CD1c-positive myeloid dendritic cell (primary cell): ENCODE data around the gene NOP10.
"Not testable (repeated sequence)": the region's sequence is repeated elsewhere in the genome, so short reads cannot be mapped to it uniquely, and the experiment has no call there.

ENCODE experiments used
- DNase-seq: peaks from one replicate; pipeline ENCODE4 v3.0.0-alpha.2; 2016; ENCODE audit errors: extremely low spot score

Gene NOP10

DNA sequence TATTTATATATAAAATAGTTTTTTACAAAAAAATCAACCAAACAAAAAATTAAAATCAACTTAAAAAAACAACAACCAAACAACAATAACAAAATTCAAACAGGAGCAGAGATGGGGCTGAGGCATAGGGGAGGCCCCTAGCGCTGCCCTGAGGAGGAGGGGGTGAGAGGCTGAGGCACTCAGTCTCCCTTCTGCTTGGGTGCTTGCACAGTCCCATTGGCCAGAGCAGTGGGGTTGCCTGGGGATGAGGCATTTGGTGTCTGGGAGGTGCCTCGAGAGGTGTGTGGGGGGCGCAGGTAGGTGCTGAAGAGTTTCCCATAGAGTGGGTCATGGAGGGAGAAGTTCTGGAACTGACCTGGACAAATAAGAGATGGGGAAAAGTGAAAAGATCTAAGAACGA lies 16.0 kb upstream of the NOP10 start:
- no peak for DNase-seq

DNA sequence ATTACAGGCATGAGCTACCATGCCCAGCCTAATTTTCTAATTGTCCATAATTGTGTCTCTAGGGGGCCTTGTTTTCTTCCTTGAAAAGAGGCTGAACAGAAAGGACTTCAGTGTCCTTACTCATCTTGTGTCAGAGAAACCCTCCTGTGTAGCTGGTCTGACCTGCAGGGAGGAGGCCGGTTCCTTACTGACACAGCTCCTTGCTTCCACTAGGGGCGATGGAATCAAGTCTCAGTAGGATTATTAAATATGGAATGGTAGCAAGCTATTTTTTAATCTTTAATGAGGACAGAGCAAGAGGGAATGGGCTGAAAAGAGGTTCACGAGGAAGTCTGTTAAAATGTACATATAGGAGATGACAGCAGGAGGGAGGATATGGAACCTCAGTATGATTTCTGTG lies 15.4 kb upstream of the NOP10 start:
- DNase-seq: no peak

DNA sequence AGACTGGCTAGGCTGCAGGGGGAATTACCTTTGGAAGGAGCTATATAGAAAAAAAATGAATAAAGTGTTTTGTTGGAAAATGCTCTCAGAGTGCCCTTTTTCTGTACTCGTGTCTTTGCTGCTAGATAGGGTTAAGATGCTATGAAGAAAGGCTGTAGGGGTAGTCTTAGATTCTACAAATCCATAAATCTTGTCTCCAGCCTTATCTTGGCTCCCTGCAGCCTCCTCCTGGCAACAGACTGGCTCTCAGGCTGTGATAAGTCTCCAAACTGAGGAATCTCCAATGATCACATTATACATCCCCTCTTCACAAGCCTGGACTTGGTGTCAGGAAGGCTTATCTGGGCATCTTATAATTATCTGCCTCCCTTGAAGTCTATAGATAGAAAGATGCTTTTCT lies 14.7 kb upstream of the NOP10 start:
- DNase-seq: no peak

DNA sequence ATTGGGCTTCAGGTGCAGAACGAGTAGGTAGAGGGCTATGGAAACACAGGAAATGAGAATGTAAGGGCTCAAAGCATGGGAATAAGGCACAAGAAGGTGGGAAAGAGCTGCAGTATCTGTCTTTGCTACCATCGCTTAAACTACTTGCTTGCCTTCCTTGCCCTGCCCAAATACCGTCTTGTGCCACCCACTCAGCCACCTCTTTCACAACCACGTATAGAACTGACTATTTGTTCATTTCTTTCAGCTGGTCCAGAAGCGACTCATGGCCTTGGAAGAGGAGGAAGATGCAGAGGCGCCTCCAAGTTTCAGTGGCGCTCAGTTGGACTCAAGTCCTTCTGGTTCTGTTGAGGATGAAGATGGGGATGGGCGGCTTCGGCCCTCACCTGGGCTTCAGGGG lies 12.3 kb upstream of the NOP10 start:
- DNase-seq: no peak

DNA sequence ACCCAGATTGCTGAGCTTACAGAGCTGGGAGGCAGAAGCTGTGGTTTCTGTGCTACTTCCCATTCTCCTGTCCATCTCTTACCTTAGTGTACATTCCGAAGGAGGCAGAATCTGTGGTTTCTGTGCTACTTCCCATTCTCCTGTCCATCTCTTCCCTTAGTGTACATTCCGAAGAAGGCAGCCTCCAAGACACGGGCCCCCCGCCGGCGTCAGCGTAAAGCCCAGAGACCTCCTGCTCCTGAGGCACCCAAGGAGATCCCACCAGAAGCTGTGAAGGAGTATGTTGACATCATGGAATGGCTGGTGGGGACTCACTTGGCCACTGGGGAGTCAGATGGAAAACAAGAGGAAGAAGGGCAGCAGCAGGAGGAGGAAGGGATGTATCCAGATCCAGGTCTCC lies 11.3 kb upstream of the NOP10 start:
- no peak for DNase-seq

DNA sequence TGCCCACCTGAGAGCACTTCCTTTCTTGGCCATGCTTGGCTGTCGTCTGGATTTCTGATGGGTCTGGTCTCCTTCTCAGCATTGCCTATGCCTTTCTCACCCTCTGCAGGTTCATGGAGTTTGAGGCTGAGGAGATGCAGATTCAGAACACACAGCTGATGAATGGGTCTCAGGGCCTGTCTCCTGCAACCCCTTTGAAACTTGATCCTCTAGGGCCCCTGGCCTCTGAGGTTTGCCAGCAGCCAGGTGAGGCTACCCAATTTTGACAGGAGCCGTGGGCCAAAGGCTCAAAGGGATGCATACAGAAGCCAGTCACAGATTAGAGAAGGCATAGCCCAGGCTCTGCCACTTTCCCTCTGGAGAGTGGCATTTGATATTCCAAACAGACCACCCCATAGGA lies 10.7 kb upstream of the NOP10 start:
- no peak for DNase-seq

DNA sequence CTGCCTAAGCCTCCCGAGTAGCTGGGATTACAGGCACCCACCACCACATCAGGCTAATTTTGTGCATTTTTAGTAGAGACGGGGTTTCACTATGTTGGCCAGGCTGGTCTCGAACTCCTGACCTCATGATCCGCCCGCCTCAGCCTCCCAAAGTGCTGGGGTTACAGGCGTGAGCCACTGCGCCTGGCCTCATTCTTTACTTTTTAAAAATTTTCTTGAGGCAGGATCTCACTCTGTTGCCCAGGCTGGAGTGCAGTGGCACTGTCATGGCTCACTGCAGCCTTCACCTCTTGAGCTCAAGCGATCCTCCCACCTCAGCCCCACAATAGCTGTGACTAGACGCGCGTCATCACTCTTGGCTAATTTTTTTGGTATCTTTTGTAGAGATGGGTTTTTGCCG lies 10.1 kb upstream of the NOP10 start:
- not testable (repeated sequence) for DNase-seq

DNA sequence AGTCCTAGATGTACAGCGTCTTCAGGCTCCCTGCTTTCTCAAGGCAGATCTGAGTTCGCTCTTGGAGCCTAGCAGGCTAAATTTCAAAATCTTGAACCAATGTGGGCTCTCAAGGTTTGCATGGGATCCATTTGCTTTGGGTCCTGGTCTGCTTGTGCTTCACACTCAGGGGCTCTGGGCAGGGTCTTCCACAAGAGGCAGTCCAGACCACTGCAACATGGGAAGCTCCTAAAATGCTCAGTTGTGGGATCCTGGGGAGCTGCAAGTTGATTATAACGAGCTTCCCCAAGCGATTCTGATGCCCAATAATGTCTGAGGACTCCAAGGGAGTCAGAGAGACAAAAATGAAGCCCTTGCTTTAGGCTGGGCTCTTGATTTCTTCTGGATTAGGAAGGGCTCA lies 6.8 kb upstream of the NOP10 start:
- DNase-seq: no peak

DNA sequence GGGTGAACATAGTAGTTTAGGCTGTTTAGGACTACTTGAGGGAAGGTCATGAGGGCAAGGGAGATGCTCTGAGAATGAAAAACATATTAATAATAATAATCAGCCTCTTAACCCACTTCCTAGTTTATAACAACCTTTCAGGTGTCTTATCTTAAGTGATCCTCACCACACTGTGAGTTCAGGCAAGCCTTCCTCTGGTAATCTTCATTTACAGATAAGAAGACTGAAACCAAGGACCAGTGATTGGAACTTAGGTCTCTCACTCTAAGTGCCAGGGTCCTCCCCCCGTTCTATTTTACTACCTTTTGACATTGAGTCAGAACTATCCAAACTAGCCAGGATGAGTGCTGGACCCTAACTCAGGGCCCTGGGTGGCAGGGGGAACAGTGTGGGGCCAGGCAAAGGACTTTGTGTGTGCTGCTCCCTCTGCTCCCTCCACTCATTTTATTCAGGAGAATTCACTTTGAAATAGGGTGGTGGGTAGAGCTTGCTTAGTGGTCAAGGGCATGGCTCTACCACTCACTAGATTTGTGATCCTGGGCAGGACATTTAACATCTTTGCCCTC lies 5.9 kb upstream of the NOP10 start:
- no peak for DNase-seq

DNA sequence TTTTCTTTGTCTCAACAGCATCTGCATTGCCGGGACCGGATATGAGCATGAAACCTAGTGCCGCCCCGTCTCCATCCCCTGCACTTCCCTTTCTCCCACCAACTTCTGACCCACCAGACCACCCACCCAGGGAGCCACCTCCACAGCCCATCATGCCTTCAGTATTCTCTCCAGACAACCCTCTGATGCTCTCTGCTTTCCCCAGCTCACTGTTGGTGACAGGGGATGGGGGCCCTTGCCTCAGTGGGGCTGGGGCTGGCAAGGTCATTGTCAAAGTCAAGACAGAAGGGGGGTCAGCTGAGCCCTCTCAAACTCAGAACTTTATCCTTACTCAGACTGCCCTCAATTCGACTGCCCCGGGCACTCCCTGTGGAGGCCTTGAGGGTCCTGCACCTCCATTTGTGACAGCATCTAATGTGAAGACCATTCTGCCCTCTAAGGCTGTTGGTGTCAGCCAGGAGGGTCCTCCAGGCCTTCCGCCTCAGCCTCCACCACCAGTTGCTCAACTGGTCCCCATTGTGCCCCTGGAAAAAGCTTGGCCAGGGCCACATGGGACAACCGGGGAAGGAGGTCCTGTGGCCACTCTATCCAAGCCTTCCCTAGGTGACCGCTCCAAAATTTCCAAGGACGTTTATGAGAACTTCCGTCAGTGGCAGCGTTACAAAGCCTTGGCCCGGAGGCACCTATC lies 5.2 kb upstream of the NOP10 start:
- DNase-seq: no peak

DNA sequence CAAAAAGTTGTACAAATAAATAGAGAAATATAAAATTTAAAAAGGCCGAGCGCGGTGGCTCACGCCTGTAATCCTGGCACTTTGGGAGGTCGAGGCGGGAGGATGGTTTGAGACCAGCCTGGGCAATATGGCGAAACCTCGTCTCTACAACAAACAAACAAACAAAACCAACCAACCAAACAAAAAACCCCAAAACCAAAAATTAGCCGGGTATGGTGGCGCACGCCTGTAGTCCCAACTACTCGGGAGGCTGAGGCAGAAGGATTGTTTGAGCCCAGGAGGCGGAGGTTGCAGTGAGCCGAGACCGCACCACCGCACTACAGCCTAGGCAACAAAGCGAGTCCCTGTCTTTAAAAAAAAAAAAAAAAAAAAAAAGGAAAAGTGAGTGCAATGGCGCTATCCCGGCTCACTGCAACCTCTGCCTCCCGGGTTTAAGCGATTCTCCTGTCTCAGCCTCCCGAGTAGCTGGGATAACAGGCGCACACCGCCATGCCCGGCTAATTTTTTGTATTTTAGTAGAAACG lies 661 bp downstream of the NOP10 start:
- DNase-seq: not testable (repeated sequence)

DNA sequence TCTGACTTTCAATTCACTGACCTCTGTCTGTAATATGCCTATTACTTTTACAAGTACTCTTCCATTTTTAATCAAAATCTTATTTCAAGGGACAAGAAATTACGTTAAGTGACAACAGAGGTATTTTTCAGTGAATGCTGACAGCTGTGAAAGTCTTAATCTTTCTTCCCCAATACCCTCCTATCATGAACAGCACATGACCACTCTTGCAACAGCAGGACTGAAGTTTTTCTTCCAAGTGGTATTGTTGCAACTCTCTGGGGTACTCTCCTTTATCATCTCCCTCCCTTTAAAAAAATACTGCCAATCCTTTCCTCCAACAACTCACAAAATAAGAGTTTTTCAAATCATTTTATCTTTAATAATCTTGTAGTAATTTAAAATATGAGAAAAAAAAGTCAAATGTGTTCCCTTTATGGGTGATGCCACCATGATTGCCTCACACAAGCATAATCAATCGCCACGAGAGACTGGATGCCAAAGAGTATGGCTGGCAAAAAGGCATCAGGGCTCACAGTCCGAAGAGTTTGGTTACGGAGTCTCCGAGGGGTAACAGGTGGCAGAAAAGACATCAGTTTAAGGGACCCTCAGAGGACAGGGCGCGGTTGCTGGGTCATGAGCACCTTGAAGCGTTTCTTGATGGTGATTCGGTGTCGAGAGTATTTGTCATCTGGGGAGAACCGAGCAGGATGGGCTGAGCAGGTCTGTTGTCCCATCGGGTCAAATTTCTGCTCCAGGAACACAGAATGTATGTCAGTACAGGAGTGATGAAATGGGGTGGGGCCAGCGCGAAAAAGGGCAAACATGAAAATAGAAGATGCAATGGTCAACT lies 1.3 kb downstream of the NOP10 start:
- DNase-seq: no peak

DNA sequence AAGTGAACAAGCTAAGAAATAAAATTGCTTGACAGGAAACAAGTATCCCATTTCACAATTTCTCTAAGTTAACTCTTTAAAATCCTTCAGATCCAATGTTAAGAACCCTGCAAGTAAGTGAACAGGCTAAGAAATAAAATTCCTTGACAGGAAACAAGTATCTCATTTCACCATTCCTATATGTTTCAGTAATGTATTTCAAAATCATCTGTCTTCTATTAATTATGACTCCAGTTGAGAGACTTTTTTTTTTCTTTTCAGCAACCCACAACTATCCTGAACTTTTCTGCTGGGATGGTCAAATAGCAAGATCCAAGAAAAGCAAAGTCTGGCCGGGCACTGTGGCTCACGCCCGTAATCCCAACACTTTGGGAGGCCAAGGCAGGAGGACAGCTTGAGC lies 3.0 kb downstream of the NOP10 start:
- DNase-seq: no peak

DNA sequence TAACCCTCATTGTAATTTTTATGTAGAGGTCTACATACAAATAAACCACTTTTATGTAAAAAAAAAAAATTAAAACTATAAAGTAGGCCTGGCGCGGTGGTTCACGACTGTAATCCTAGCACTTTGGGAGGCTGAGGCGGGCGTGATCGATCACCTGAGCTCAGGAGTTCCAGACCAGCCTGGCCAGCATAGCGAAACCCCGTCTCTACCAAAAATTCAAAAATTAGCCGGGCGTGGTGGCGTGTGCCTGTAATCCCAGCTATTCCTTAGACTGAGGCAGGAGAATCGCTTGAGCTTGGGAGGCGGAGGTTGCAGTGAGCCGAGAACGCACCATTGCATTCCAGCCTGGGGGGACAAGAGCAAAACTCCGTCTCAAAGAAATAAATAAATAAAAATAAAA lies 4.6 kb downstream of the NOP10 start:
- no peak for DNase-seq

DNA sequence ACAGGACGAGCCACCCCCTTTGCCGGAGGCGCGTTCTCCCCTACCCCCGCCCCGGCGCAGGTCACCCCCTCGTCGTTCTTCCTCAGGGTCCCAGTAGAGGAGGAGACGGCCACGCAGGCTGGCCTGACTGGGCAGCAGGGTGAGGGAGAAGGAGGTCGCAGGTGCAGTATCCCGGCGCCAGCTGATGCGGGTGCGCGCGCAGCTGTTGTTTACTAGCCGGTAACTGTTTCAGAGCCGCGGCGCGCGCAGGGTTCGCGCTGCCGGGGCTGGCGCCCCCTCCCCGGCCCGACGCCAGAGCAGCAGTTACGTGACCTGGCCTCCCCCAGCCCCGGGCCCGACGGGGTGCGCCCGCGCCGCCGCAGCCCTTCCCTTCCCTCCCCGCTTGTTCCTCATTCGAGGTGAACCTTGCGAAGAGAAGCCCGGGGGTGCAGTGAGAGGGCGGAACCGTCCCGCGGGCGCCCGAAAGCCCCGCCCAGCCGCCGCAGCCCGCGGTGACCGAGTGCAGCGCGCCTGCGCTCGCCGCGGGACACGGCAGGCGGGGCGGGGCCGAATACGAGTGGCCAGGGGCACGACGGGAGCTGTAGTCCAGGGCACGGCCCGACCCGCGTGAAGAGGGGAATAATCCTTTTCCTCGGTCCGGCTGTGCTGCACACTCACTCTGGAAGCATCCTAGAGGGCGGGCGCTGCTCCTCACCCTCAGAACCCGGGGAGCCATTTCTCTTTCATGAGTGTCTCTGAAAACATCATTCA lies 5.2 kb downstream of the NOP10 start, which contains the start of gene SLC12A6:
Gene SLC12A6 (minus strand): TSS at position 225 of the 750 bp plus-strand sequence. CDS start 1,101 bp downstream, outside the sequence.
- DNase-seq: peak; percentile 98

DNA sequence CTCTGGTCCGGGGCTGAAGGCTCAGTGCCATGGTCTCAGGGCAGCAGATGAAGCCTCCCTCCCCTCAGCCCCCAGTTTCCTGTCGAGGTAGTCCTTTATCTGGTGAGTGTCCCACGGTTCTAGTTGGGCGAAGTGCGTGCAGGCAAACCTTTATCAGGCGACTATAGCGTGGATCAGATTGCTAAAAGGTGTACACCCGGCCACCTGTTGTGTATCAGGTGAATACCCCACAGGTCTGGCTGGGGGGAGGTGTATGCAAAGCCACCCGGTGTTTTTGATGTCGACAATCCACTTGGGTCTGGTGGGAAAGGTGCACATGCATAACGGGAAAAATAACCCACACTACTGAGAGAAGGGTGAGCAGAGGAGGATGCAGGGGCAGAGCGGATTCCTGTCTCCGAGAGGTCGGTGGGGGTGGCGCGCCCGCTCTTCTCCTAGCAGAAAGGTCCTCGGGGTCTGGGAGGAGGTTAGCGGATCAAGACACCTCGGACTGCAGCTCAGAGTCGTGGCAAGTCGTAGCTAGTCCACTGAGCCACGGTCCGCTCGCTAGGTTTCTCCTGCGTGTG lies 5.9 kb downstream of the NOP10 start:
- peak; percentile 36 for DNase-seq

DNA sequence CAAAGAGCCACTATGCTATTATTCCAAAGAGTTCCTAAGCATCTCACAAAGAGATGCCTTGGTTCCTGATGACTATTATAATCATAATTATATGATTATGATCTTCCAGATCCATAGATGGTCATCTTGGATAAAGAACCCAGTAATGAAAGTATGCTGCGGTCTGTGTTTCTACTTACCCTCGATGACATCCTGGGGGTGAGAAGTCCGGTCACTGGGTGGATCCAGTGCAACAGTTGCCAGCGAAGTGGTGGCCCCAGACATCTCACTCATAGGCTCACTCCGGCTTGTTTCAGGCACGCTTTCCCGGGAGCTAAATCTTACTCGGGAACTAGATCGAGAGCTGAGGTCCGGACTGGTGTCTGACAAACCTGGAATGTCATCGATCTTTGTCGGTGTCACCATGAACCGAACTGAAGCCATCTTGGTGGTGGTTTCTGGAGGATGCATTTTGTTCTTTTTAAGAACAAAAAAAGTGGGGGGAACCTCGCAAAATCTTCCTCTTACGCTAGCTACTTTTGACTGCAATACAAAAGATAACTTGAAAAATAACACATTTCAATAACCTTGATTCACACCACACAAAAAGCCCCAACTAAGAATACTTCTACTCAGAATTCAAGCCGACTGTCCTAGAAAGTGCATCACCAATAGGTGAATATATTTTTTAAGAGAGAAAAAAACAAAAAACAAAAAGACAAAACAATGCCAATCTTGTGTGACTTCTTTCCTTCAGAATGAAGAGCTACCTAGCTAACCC lies 6.5 kb downstream of the NOP10 start:
- DNase-seq: peak; percentile 50

DNA sequence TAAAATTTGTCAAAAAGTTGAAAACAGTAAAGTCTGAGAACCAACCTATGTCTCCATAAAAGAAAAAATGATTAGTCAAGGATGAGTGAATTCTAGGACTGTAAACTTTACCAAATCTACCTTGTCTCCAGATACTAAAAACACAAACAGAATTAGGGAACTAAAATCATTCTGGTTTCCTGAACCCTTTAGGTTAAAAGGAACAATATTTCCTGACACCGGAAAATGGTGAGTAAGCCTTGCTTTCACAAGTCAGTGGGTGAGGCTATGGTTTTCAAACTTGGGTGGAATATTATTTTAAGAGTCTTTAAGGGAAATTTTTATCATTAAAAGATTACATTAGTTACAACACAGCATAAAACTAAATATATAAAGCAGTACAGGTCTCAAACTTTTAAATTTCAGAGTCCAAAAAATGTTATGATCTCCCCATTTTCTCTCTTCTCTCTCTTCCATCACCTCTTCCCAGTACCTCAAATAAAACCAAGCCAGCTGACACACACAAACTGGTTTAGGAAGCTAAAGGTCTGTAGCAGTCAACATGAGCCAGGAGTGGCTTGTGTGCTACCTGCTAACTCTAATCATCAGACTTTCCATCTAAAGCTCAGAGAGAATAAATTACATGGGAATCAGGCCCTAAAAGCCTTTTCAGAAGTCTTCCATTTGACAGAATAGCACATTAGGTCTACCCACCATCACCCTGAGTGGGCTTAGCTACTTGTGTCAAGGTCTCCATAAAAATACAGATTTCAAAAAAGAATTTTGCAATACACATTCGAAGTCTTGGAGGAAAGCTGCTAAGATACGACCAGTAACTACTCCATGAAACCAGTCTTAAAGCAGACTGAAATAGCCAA lies 7.5 kb downstream of the NOP10 start:
- peak; percentile 88 for DNase-seq

DNA sequence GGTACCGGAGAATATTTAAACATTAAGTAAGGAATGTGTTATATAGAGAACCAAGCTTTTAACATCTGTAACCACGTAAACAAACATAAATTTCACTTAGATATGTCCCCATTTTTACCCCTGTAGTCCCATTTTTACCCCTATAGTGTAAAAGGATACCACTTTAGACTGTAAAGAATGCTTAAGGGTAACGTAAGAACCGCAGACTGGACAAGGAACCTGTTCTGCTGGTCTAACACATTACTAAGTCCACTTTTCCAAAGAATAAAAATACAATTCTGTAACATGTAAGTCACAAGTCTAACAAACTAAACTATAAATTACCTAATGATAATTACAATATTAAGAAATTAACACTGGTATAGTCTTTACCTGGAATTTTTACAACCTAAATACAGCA lies 8.3 kb downstream of the NOP10 start:
- DNase-seq: no peak

DNA sequence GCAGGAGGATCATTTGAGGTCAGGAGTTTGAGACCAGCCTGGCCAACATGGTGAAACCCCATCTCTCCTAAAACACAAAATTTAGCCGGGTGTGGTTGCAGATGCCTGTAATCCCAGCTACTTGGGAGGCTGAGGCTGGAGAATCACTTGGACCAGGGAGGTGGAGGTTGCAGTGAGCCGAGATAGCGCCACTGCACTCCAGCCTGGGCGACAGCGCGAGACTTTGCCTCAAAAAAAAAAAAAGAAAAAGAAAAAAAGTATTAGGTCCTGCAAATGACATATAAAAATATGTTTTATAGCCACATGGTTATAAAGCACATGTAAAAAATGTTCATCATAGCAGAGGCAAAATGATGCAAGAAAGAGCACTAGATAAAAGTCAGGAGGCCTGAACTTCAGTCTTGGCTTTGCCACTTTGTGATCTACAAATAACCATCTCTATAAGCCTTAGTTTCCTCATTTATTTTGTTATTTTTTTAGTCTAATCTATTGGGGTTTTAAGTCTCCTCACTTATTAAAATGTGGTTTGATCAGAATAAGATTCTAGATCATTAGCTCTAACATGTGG lies 10.3 kb downstream of the NOP10 start:
- no peak for DNase-seq
